Upper lobe of right lung (tissue), 1 donor: Measurements from ENCODE around the gene BRF1. TPM values are rescaled to one million over a fixed set of nuclear protein-coding genes. Genes with fewer than 3 reads are reported as not detected.
"Not testable (repeated sequence)": the region's sequence is repeated elsewhere in the genome, so short reads cannot be mapped to it uniquely, and the experiment has no call there.

Experiments
- ATAC-seq: fragments of 200-7000 bp; cut with Tn5 transposase; one replicate; pipeline ENCODE4 v1.9.1; 2020; ENCODE audit warnings: mild to moderate bottlenecking, moderate library complexity
- DNase-seq: peaks from one replicate; pipeline ENCODE4 v3.0.0-alpha.2; 2020
- H3K27ac ChIP-seq: fragments of 200-600 bp; one replicate; pipeline ENCODE4 v1.8.0; 2022
- H3K27me3 ChIP-seq: fragments of 200-600 bp; one replicate; pipeline ENCODE4 v1.8.0; 2022; ENCODE audit warnings: mild to moderate bottlenecking
- H3K36me3 ChIP-seq: fragments of 200-600 bp; one replicate; pipeline ENCODE4 v1.8.0; 2022
- H3K4me1 ChIP-seq: fragments of 200-600 bp; one replicate; pipeline ENCODE4 v1.8.0; 2022
- H3K4me3 ChIP-seq: fragments of 200-600 bp; one replicate; pipeline ENCODE4 v1.8.0; 2022; ENCODE audit warnings: mild to moderate bottlenecking
- H3K9me3 ChIP-seq: fragments of 200-600 bp; one replicate; pipeline ENCODE4 v1.8.0; 2022
- intact Hi-C: fragments of 100-400 bp; cut with DNase I; formaldehyde crosslinking; loops from one replicate; pipeline ENCODE4 v1.11.0; 2022
- total RNA-seq: library from RNA; stranded (reverse); fragmentation: NEBNext Ultra II Directional; extraction: Animal tissue kit (Norgen Biotek cat#: 25700); gene quantifications from one replicate; pipeline ENCODE4 v1.2.1, GENCODE V29; 2021
- TF ChIP-seq, protein P1 (sequence below): fragments of 200-600 bp; IDR thresholded peaks from one replicate; pipeline ENCODE4 v1.8.0; 2022; ENCODE audit warnings: antibody characterized with exemption
- donor health status: DM: no; HTN: yes; CAD: no; lungs with severe emphysema.

BRF1 gene
- total RNA-seq, 1 donor from 2014 or later = 31.2 TPM

DNA sequence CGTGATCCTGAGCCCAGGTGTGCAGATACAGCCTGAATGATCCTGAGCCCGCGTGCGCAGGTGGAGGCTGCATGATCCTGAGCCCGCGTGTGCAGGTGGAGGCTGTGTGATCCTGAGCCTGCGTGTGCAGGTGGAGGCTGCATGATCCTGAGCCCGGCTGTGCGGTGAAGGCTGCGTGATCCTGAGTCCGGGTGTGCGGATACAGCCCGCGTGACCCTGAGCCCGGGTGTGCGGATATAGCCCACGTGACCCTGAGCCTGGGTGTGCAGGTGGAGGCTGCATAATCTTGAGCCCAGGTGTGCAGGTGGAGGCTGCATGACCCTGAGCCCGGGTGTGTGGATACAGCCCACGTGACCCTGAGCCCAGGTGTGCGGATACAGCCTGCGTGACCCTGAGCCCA is 20.3 kb downstream of the BRF1 start:
- TF ChIP-seq, protein P1, sequence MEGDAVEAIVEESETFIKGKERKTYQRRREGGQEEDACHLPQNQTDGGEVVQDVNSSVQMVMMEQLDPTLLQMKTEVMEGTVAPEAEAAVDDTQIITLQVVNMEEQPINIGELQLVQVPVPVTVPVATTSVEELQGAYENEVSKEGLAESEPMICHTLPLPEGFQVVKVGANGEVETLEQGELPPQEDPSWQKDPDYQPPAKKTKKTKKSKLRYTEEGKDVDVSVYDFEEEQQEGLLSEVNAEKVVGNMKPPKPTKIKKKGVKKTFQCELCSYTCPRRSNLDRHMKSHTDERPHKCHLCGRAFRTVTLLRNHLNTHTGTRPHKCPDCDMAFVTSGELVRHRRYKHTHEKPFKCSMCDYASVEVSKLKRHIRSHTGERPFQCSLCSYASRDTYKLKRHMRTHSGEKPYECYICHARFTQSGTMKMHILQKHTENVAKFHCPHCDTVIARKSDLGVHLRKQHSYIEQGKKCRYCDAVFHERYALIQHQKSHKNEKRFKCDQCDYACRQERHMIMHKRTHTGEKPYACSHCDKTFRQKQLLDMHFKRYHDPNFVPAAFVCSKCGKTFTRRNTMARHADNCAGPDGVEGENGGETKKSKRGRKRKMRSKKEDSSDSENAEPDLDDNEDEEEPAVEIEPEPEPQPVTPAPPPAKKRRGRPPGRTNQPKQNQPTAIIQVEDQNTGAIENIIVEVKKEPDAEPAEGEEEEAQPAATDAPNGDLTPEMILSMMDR = no peak
- no peaks in the 10 kb centered on the region for H3K4me1 ChIP-seq
- no peak overlapping the region for H3K4me3 ChIP-seq
- H3K36me3 ChIP-seq = peaks cover 5% of the 10 kb centered on the region
- ATAC-seq = no peak
- no peak overlapping the region for H3K27ac ChIP-seq
- H3K27me3 ChIP-seq = no peaks in the 10 kb centered on the region
- H3K9me3 ChIP-seq = no peaks in the 10 kb centered on the region
- DNase-seq = no peak
- intact Hi-C loops = loop anchor here (10.0 kb wide), 1 partner anchor 76 kb away; no protein-coding TSS in a partner anchor

DNA sequence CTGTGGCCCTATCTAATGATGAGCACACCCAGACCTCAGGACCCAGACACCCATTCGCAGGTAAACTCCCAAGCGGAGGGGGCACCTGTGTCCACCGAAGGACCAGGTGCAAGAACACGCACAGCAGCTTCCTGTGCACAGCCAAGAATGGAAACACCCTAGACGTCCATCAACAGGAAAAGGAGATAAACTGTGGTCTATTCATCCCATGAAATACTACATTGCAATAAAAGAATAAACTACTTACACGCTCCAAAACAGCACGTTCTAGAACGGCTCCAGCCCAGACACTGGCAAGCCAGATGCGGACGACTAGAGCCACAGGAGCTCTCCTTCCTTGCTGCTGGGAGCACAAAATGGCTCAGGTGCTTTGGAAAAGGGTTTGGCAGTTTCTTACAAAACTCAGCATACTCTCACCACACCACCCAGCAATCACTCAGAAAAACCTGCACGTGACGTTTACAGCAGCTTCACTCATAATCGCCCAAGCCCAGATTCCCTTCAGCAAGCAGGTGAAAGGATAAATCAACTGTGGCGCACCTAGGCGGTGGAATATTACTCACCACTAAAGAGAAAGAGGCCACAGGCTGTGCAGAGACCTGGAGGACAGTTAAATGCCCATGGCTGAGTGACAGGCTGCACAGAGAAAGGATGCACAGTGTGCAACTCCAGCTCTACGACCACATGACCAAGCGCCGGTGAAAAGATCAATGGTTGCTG is 21.0 kb downstream of the BRF1 start:
- Histone ChIP-seq H3K4me3 (no peak overlapping the region), H3K27me3 (no peaks in the 10 kb centered on the region), H3K27ac (no peak overlapping the region), H3K9me3 (no peaks in the 10 kb centered on the region), H3K36me3 (peaks cover under 1% of the 10 kb centered on the region), H3K4me1 (peaks cover 5% of the 10 kb centered on the region)
- TF ChIP-seq, protein P1 = no peak
- intact Hi-C loops = loop anchor here (10.0 kb wide), 1 partner anchor 75 kb away; no protein-coding TSS in a partner anchor
- DNase-seq (no peak), ATAC-seq (no peak)

DNA sequence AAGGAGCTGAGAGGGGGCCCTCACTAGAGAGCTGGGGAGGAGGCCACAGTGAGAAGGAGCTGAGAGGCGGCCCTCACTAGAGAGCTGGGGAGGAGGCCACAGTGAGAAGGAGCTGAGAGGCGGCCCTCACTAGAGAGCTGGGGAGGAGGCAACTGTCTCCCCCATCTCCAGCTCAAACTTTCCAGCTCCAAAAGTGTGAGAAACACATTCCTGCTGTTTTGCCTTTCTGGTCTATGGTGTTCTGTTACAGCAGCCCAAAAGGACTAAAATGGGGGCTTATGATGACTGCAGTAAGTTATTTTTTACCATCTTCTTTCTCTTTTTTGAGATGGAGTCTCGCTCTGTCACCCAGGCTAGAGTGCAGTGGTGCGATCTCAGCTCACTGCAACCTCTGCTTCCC is 23.4 kb downstream of the BRF1 start:
- ATAC-seq, H3K36me3 ChIP-seq, H3K4me1 ChIP-seq, H3K27me3 ChIP-seq, H3K4me3 ChIP-seq, H3K27ac ChIP-seq, H3K9me3 ChIP-seq, DNase-seq, intact Hi-C loops: not testable (repeated sequence)

DNA sequence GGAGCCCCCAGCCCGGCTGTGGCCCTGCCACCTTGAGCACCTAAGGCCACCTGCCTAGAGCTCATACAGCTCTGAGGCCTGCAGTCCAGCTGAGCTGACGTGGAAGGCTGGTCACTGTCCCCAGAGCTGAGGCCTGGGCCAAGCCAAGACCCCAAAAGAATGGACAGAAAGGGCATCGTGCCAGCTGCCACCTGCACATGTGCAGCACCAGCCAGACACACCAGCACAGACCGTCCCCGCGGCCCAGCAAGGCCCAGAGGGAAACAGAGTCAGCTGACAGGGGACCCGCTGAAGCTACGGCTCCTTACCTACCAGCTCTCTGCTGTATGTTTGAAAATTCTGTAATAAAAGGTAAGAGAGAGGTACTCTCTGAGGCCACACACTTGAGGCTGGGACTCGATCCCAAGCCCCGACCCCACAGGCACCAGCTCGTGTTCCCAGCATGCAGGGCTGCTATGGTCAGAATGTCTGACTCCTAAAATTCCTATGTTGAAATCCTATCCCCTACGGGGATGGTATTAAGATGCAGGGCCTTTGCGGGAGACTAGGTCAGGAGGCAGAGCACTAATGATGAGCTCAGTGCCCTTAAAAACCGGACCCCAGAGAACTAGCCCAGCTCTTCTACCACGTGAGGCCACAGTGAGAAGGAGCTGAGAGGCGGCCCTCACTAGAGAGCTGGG is 25.4 kb downstream of the BRF1 start:
- Histone ChIP-seq H3K36me3 (no peaks in the 10 kb centered on the region), H3K9me3 (no peaks in the 10 kb centered on the region), H3K4me1 (peaks cover 8% of the 10 kb centered on the region), H3K27ac (no peak overlapping the region), H3K4me3 (no peak overlapping the region), H3K27me3 (no peaks in the 10 kb centered on the region)
- TF ChIP-seq, protein P1 = no peak
- DNase-seq = no peak
- no peak for ATAC-seq
- intact Hi-C loops = no loop called here

DNA sequence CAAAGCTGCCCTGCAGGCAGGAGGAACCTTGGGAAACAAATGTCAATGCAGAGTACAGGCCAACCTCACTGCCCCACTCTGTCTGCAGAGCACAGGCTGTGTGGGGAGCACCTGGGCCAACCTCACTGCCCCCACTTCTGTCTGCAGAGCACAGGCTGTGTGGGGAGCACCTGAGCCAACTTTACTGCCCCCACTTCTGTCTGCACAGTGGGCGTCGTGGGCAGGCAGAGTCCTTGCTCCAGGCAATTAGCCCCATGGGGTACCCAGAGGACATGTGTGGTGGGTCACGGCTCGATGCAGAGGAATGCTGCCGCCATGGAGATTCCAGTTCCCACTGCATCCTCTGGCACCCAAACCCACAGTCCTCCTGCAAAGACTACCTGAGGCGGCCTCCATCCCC is 26.2 kb downstream of the BRF1 start:
- no peak for ATAC-seq
- H3K9me3 ChIP-seq = no peaks in the 10 kb centered on the region
- DNase-seq = no peak

DNA sequence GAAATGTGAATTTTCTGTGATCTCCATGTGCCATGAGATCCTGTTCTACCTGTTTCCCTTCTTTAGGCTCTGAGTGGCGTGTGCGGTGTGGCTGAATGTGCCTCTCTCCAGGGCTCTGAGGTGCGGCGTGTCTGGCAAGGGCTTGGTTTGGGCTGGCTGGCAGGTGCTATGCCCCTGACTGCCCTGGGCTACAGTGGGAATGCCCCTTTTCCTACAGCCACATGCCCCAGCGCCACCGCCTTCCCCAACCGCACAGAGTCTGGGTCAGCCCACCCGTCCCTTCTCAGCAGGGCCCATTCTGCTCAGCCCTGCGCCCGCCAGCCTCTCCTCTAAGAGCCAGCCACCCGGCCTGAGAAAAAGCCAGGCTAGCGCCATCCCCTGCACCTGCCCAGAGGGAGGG is 27.7 kb downstream of the BRF1 start:
- H3K4me3 ChIP-seq = no peak overlapping the region
- TF ChIP-seq, protein P1 = no peak

More for the DNA sequence above, 26.2 kb downstream of the BRF1 start:
- H3K27me3 ChIP-seq = no peaks in the 10 kb centered on the region
- intact Hi-C loops = no loop called here
- H3K27ac ChIP-seq = no peak overlapping the region
- TF ChIP-seq, protein P1 = no peak
- H3K36me3 ChIP-seq = no peaks in the 10 kb centered on the region
- H3K4me3 ChIP-seq = no peak overlapping the region
- peaks cover 8% of the 10 kb centered on the region for H3K4me1 ChIP-seq

More for the DNA sequence above, 27.7 kb downstream of the BRF1 start:
- ATAC-seq (peak; percentile 83), DNase-seq (peak; percentile 79)
- no peaks in the 10 kb centered on the region for H3K9me3 ChIP-seq
- H3K4me1 ChIP-seq = peaks cover 8% of the 10 kb centered on the region
- intact Hi-C loops = no loop called here
- H3K27ac ChIP-seq = no peak overlapping the region
- no peaks in the 10 kb centered on the region for H3K36me3 ChIP-seq
- H3K27me3 ChIP-seq = no peaks in the 10 kb centered on the region
